SK-N-SH (cell line): ENCODE data around the gene SHISAL1.

Experiments
- CTCF ChIP-seq: fragments of 200-600 bp; sonication (generic); IDR thresholded peaks from 2 replicates; pipeline ENCODE4 v1.6.1; 2017; ENCODE audit warnings: antibody characterized with exemption, mild to moderate bottlenecking, moderate library complexity
- RFX5 ChIP-seq: IDR thresholded peaks from 2 replicates; pipeline ENCODE4 v1.6.1; 2012; ENCODE audit warnings: mild to moderate bottlenecking, improper control_type of control experiment, low read length

GRCh38 chr22:44212936-44213335 is 99.8 kb downstream of the SHISAL1 start:
- TF ChIP-seq CTCF (no peak), RFX5 (no peak)
